Measurements from ENCODE around the gene TMBIM6.
"Not testable (repeated sequence)": the region's sequence is repeated elsewhere in the genome, so short reads cannot be mapped to it uniquely, and the experiment has no call there.

The TMBIM6 gene, protein sequence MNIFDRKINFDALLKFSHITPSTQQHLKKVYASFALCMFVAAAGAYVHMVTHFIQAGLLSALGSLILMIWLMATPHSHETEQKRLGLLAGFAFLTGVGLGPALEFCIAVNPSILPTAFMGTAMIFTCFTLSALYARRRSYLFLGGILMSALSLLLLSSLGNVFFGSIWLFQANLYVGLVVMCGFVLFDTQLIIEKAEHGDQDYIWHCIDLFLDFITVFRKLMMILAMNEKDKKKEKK

DNA sequence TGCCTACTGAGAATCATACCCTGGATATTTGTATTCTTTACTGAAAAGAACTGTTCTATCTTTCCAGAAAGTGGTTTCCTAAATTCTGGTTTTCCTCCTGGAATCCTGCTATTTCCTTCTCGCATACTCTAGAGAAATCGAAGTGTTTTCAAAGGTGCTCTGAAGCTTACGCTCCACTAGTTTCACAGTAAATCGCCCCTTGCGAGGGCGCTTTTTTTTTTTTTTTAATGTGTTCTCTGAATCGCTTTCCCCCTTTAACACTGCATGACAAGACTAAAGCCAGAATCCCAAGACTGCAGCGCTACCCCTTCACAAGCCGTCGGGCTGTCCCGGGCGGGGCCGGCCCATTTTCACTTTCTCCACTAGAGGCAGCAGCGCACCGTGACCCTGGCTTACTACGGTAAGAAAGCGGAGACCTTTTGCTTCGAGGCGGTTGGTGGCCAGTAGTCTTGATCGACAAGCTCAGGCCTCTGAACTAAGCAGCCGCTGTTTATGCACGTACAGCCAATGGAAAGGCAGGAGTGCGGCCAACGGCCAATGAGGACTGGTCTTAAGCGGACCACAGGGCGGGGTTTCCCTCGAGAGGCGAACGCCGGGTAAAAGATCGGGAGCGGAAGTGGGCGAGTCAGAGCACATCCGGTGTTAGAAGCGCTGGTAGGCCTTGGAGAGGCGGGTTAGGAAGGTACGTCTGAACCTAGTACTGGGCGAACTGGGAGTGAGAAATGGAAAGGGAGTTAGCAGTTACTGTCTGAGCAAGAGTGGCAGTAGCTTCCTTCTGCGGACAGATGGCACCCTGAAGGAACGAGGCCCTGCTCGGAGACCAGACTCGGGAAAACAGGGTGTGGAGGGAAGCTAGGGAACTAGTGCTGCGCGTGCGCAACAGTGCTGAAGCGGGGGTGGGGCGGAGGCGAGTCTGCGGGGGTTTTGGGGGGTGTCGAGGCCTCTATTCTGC, at the start of gene TMBIM6:
TMBIM6 (plus strand) TSS at position 628 of the 952 bp plus-strand sequence. CDS start 10,937 bp downstream, outside the sequence.
- peak; percentile 100 for DNase-seq

DNA sequence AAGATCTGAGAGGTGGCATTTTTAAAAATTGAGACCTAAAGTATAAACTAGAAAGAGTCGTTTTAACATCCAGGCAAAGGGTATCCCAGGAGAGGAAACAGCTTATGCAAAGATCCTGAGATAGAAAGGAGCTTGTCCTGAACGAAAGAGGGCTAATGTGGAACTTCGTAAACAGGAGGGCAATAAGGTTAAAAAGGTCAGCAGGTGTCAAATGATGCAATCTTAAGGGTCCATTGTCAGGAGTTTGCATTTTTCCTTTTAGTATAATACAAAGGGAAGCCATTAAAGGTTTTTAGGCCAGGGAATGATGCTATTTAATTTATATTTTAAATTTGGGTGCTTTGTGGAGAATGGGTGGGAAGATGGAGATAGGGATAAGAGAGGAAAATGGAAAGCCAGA, 48.5 kb upstream of the TMBIM6 start:
- no peak for DNase-seq

DNA sequence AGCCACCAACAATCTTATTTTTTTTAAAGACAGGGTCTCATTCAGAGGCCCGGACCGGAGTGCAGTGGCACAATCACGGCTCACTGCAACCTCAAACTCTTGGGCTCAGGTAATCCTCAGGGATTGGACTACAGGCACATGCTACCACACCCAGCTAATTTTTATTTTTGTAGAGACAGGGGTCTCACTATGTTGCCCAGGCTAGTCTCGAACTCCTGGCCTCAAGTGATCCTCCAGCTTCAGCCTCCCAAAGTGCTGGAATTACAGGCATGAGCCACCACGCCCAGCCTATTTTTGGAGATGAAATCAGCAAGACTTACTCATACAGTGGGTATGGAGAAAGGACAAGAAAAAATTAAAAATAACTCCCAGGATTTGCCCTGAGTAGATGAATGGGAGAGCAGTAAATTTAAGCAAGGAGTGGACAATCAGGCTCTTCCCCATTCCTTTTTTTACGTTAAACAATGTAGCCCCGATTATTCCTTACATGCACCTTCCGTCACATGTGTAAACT, 47.4 kb upstream of the TMBIM6 start:
- DNase-seq: no peak

DNA sequence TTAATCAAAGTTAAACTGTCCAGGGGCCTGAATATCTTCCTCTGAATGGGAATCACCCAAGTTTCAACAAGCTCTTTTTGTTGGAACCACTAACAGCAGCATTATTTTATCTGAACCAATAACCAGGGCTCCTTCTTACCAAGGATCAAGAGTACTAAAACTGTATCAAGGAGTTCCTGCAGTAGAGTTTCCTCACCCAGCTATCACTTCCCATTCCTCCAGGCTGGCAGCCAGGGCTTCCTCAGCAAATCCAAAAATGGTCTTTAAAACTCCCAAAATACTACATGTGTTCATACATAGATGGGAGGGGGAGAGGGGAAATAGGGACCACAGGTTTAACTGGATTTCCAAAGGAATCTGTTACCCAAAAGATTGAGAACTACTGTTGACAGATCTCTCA, 44.6 kb upstream of the TMBIM6 start:
- no peak for DNase-seq

DNA sequence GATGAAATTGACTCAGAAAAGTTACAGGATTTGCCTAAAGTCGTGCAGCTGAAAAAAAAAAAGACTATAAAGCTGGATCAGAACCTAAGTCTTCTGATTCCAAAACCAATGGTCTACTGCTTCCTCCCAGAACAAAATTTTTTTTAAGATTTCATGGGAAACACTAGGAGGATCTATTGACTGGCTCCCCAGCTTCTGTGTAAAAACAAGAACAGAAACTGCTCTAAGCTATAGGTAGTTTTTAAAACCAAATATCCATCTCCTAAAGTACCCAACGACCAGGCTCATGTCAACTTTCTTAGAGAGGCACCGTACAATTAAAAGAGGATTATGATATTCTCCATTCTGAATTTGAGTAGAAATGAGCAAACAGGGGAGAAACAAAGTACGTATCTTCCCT, 43.5 kb upstream of the TMBIM6 start:
- DNase-seq: no peak

DNA sequence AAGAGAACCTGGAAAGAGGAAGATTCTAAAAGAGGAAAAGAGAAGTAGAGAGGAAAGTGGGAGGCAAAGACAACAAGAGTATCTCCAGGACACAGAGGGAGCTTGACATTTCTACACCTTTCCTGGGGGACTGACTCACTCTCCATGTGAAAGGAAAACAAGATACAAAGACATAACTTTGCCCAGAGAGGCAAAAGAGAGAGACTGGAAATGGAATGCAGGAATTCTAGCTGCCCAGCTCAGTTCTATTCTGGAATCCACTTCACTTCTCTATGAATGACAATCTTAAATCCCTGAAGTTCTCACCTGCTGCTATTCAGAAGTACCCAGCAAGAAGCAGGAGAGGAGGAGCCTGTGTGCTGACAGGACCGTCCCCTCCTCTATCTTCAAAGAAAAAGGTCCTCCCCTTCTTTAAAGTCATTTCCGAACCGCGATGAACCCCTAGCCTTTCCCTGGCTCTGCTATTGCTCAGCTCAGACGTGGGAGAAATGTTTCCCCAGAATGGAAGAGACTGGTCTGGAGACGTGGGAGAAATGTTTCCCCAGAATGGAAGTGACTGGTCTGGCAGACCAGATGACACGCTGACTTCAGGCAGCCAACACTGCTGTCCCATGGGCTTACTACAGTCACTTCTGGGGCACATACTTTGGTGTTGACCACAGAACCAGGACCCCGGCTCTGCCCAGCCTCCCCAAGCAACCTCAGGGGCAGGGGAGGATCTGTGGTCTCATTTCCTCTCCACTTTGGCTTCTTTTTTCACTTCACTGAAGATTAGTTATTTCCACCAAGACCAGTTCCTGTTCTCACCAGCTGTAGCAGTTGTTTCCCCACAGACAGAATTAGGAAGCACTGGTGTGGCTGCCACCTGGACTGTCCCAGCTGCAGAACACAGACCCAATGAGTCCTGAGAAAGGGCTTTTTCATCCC, 42.5 kb upstream of the TMBIM6 start:
- DNase-seq: peak; percentile 48

DNA sequence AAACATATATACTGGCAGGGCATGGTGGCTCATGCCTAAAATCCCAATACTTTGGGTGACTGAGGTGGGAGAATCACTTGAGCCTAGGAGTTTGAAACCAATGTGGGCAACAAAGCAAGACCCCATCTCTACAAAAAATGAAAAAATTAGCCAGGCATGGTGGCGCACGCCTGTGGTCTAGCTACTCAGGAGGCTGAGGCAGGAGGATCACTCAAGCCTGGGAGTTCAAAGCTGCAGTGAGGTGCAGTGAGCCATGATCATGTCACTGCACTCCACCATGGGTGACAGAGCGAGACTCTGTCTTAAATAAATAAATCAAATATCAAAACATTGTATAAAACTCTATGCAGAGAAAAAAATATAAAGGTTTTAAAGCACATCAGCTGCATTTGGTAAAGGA, 39.3 kb upstream of the TMBIM6 start:
- DNase-seq: no peak

DNA sequence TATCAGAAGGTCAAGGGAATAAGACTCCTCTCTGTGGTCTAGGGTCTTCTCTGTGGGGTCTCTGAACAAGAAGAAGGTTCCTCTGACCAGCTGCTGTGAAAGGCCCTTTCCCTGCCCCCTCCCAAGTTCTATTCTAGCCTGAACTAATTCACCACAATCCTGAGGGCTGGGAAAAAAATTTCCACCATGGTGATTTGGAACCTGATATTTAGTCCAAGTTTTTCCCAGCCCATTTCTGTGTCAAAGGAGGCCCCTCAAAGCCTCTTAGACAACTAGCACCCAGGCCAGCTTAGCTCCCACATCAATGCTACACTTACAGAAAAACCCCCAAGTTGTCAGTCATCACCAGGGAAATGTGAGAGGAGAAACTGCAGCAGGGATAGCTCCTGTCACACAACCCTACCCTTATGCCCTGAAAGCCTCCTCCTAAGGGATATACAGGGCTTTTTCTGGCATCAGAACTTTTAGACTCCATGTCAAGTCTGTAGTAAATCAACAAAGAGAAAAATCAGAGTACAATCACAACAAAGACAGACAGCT, 38.6 kb upstream of the TMBIM6 start:
- no peak for DNase-seq

DNA sequence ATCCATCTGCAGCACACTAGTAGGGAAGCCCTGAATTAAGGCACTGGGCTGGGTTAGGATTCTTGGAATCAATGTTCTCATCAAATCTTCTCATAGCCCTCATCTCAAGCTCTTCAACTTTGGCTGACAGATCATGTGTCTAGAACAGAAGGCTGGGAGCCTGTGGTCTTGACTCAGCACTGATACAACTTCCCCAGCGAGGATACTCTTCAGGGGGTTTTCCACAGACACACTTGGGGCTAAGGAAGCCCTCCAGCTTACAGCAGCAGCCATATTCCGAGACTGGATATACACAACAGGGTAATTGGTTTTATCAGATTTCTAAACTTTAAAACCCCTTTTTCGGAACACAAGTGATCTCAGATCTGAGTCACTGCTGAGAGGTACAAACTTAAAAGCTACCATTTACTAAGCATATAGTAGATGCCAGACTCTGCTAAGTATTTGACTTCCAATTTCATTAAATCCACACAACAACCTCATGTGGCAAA, 37.7 kb upstream of the TMBIM6 start:
- peak; percentile 45 for DNase-seq

DNA sequence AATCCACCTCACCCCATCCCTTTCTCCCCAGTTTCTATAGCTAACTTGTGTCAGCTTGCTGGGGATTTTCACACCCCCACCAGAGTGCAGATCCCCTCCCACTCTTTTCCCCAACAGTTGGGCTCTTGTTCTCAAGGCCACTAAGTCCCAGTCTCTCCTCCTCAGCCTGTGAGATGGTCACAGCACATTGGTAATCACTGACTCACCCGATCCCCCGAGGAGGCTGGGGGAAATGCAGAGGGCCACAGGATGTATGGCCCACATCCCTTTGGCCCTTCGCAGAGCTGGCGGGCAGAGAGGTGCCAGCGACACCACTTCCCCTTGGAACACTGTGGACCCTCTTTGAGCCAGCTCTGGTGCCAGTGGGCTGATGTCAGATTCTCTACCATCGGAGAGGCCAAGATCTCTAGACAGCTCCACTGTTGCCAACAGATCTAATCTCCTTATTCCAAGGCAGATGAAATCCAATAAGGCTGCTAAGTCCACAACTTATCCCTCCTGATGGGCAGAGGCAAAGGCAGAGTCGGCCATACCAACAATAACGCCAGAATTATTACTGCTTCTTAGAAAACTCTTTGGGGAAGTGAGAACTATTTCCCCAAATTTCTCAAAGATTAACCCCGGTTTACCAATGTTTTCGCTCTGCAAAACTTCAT, 35.8 kb upstream of the TMBIM6 start:
- DNase-seq: no peak

DNA sequence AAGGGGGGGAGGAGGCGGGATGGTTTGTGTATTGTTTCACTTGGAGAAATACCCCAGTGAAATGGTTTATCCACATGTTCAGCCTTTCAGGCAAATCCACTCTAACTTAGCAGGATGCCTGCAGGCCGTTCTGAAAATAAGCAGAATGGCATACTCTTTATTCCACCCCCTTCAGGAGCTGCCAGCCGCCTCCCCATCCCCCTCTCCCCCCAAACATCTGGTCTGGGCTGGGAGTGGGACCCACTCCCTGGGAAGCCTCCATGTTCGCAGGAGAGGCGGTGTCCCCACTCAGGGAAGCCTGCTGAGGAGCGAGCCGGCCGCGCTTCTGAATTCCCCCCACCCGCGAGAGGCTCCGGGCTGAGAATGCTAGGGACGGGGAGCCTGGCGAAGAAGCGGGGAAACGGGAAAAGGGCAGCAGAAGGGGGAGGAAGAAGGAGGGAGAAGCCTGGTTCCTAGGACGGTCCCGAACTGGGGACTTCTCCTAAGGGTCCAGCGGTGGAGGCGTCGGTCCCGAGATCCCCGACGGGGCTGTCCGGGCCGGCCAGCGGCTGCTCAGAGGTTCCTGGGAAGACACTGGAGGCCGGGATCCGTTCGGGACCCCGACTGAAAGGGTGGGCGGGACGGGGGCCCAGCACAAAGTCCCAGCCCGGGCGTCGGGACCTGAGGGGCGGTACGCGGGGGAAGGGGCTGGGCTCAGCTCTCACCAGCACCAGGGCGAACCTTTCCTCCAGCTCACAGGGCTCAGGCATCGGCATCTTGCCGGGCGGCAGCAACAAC, 34.8 kb upstream of the TMBIM6 start:
- DNase-seq: peak; percentile 7

DNA sequence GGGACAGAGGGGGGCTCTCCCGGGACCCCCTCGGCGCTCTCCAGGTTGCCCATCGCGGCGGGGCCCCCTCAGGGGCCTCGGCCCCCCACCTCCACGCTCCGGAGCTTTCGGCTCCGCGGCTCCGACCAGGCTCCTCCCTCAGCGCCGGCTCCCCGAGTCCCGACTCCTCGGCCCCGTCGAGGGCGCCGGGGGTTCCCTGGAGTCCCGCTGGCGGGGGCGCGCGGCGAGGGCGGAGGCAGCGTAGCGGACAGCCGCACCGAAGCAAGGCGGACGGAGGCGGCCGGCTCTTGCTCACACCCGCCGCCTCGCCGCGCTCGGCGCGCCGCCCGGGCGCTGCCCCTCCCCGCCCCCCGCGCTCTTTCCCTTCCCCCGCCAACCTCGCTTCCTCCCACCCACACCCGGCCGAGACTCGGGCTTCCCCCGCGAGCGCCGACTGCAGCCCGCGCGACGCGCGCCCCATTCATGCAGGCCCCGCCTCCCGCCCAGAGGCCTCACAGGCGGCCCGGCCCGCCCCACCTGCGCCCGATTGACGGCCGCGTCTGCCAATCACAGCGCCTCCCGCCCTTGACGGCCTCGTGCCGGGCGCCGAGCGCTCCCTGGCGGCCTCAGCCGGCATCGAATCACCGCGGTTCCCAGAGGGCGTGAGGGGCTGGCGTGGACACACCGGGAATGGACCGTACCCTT, 34.1 kb upstream of the TMBIM6 start, which contains the start of gene FMNL3:
FMNL3 (minus strand) TSS at position 278 of the 684 bp plus-strand sequence; CDS start at position 53, 225 bp downstream.
- peak; percentile 98 for DNase-seq

DNA sequence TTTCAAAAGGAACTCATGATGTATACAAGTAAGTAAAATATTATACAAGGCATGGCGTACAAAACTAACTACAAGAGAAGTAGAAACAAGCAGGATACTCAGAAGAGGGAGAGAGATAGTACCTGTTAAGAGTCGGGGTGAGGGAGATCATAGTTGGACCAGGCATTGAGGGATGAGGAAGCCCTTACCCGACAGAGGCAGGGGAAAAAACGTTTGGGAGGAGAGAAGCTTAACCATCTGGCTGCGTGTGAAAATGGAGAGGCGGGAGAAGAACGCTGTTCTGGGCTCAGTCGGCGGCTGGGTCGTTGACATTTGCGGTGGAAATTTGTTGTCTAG, 33.6 kb upstream of the TMBIM6 start:
- DNase-seq: no peak

DNA sequence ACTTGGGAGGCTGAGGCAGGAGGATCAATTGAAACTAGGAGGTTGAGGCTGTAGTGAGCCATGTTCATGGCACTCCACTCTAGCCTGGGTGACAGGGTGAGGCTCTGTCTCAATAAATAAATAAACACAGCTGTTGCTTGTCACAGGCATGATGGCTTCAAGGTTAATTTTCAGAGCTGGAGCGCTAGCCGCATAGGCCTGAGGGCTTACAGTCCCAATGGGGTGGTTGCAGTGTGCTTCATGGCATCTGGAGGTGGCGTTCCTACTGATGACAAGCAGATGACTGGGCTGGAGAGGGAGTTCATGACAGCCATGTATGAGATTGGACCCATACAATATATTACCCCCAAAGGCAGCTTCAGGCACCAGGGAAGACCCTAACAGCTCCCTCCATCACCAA, 32.5 kb upstream of the TMBIM6 start:
- DNase-seq: no peak

DNA sequence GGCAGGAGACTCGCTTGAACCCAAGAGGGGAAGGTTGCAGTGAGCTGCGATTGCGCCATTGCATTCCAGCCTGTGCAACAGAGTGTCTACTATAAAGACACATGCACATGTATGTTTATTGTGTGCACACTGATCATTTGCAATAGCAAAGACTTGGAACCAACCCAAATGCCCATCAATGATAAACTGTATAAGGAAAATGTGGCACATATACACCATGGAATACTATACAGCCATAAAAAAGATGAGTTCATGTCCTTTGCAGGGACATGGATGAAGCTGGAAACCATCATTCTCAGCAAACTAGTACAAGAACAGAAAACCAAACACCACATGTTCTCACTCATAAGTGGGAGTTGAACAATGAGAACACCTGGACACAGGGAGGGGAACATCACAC, 27.4 kb upstream of the TMBIM6 start:
- not testable (repeated sequence) for DNase-seq

DNA sequence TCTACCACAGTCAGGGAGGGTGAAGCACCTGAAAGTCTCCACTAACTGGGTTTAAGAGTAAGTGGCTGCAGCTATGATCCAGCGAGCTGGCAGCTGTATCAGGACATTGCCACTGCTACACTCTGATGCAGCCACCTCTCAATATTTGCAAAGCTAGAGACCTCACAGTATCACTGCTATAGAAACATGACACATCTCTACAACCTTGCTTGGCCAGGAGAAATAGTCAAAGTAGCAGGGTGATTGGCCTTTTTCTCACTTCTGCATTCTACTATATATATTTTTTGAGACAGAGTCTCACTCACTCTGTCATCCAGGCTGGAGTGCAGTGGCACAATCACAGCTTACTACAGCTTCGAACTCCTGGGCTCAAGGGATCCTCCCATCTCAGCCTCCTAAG, 24.8 kb upstream of the TMBIM6 start:
- no peak for DNase-seq

DNA sequence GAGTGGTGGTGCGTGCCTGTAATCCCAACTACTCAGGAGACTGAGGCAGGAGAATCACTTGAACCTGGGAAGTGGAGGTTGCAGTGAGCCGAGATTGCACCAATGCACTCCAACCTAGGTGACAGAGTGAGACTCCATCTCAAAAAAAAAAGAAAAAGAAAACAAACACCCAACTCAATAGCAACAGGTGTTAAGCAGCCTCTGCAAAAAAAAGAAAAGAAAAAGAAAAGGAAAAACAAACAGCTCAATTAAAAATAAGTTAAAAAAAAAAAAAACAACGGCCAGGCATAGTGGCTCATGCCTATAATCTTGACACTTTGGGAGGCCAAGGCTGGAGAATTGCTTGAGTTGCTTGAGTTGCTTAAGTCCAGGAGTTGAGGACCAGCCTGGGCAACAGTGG, 23.6 kb upstream of the TMBIM6 start:
- DNase-seq: not testable (repeated sequence)

DNA sequence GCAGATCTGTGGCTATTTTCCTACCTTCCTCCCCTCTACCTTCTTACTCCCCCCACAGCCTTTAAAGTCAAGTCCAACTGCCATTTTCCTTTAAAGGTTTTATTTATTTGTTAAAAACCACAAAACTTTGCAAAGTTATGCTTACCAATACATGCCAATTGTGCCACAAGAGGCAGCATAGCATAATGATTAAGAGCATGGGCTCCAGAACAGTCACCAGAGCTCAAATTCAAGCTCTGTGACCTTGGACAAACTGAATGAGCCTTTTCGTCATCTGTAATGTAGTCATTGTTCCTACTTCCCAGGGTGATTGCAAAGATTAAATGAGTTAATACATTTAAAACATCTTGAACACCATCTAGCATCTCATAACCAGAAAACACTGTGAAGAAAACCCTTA, 21.1 kb upstream of the TMBIM6 start:
- DNase-seq: peak; percentile 21

DNA sequence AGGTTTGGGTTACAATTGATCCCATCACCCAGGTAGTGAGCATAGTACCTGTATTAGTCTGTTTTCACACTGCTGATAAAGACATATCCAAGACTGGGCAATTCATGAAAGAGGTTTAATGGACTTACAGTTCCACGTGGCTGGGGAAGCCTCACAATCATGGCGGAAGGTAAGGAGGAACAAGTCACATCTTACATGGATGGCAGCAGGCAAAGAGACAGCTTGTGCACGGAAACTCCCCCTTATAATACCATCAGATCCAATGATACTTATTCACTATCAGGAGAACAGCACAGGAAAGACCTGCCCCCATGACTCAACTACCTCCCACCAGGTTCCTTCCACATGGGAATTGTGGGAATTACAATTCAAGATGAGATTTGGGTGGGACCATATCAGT, 20.0 kb upstream of the TMBIM6 start:
- not testable (repeated sequence) for DNase-seq

DNA sequence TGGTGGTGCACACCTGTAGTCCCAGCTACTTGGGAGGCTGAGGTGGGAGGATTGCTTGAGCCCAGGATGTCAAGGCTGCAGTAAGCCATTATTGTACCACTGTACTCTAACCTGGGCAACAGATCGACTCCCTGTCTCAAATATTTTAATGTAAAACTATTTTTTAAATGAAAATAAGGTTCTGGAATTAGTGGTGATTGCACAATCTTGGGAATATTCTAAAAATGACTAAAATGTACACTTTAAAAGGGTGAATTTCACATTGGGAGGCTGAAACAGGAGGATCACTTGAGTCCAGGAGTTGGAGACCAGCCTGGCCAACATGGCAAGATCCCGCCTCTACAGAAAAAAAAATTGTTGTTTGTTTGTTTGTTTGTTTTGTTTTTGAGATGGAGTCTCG, 12.9 kb upstream of the TMBIM6 start:
- DNase-seq: no peak

All from CD4-positive, alpha-beta T cell treated with Interleukin-21 for 1 hour (primary cell).